ENCODE results near the gene ANXA4. TPM values are rescaled to one million over a fixed set of nuclear protein-coding genes. Genes with fewer than 3 reads are reported as not detected.

The ANXA4 gene
- total RNA-seq, 1 experiment from 2014 or later, result 51.1 TPM

DNA sequence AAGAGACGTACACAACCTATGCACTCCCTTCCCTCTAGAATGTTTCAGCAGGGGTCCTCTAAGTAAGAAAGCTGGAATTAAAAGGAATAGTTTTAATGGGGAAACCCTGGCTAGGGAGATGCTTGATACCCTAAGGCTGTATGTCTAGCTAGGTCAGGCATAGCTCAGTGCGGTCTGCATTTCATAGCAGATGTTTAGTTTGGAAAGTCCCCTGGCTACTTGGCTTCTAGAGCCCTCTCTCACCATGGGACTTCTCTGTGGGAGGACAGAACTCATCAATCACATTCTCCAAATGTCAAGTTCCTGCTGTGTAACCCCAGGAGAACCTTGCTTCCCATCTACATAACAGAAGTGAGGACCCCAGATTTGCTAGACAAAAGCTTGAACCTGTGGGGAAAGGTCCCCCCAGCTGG is 24.1 kb upstream of the ANXA4 start:
- DNase-seq (no peak), ATAC-seq (no peak)
- H3K79me2 ChIP-seq (ENCODE audit: low read length), result no peaks in the 10 kb centered on the region
- intact Hi-C loops (cut with micrococcal nuclease), result no loop called here
- no peak overlapping the region for H2AFZ ChIP-seq (ENCODE audit: low read length)
- no peak overlapping the region for H3K4me2 ChIP-seq (ENCODE audit: low read length)
- no peak overlapping the region for H3K9ac ChIP-seq (ENCODE audit: low read length)
- no peaks in the 10 kb centered on the region for H3K9me3 ChIP-seq (ENCODE audit: low read length)
- TF ChIP-seq EZH2phosphoT487 (IDR thresholded peaks at IDR 0.05; ENCODE audit: borderline replicate concordance, low read length), result no peak
- TF ChIP-seq, protein P1, sequence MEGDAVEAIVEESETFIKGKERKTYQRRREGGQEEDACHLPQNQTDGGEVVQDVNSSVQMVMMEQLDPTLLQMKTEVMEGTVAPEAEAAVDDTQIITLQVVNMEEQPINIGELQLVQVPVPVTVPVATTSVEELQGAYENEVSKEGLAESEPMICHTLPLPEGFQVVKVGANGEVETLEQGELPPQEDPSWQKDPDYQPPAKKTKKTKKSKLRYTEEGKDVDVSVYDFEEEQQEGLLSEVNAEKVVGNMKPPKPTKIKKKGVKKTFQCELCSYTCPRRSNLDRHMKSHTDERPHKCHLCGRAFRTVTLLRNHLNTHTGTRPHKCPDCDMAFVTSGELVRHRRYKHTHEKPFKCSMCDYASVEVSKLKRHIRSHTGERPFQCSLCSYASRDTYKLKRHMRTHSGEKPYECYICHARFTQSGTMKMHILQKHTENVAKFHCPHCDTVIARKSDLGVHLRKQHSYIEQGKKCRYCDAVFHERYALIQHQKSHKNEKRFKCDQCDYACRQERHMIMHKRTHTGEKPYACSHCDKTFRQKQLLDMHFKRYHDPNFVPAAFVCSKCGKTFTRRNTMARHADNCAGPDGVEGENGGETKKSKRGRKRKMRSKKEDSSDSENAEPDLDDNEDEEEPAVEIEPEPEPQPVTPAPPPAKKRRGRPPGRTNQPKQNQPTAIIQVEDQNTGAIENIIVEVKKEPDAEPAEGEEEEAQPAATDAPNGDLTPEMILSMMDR (conservative IDR thresholded peaks at IDR 0.05; ENCODE audit: low read depth, low read length), result no peak
- no peak for TF ChIP-seq EZH2 (IDR thresholded peaks at IDR 0.05; ENCODE audit: low read length, unreplicated experiment)
- no TSS peak for BruUV-seq (replicated peaks)
- ChIA-PET CTCF (no interaction called here), POLR2A (ENCODE audit: unreplicated experiment) (no interaction called here)
- H3K4me3 ChIP-seq (ENCODE audit: low read length), result no peak overlapping the region
- H4K20me1 ChIP-seq (ENCODE audit: low read length), result no peaks in the 10 kb centered on the region
- no peaks in the 10 kb centered on the region for H3K36me3 ChIP-seq (ENCODE audit: low read depth, low read length)
- no peaks in the 10 kb centered on the region for H3K27me3 ChIP-seq (ENCODE audit: low read length)
- H3K4me1 ChIP-seq (ENCODE audit: insufficient read depth, low read length), result peaks cover 16% of the 10 kb centered on the region
- H3K9me2 ChIP-seq (replicated peaks; ENCODE audit: low read length), result no peaks in the 10 kb centered on the region
- no peaks in the 10 kb centered on the region for H3F3A ChIP-seq (ENCODE audit: low read length, unreplicated experiment)
- H3K27ac ChIP-seq (ENCODE audit: low read length), result no peak overlapping the region

DNA sequence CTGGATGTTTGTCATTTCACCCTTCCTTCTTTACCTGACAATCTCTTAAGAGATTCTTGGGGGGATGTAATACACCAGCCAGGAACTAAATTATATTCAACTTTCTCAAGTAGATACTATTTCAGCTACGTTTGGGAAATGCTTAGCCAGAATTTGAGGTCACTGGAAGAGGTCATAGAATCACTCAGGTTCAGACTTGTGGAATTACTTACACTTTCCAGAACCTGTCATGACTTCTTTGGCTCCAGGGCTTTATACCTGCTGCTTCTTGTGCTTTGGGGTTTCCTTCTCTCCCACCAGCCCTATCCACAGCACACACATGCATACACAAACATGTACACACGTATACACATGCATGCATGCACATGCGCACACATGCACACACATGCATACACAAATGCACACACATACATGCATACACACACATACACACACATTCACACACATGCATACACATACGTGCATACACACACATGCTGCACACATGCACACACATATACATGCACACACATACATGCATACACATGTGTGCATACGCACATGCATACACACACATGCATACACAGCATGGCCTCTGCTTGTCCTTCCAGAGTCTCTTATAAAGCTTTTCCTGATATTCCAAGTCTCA is 23.5 kb upstream of the ANXA4 start:
- H3K9me2 ChIP-seq (replicated peaks; ENCODE audit: low read length), result no peaks in the 10 kb centered on the region
- no peak overlapping the region for H2AFZ ChIP-seq (ENCODE audit: low read length)
- no peaks in the 10 kb centered on the region for H3F3A ChIP-seq (ENCODE audit: low read length, unreplicated experiment)
- peaks cover 16% of the 10 kb centered on the region for H3K4me1 ChIP-seq (ENCODE audit: insufficient read depth, low read length)
- H3K36me3 ChIP-seq (ENCODE audit: low read depth, low read length), result no peaks in the 10 kb centered on the region
- no peak overlapping the region for H3K9ac ChIP-seq (ENCODE audit: low read length)
- CTCF ChIA-PET, result no interaction called here
- POLR2A ChIA-PET (ENCODE audit: unreplicated experiment), result no interaction called here
- no peaks in the 10 kb centered on the region for H3K9me3 ChIP-seq (ENCODE audit: low read length)
- H3K4me2 ChIP-seq (ENCODE audit: low read length), result no peak overlapping the region
- no peaks in the 10 kb centered on the region for H3K79me2 ChIP-seq (ENCODE audit: low read length)
- no peaks in the 10 kb centered on the region for H4K20me1 ChIP-seq (ENCODE audit: low read length)
- ATAC-seq (no peak), DNase-seq (no peak)
- H3K4me3 ChIP-seq (ENCODE audit: low read length), result no peak overlapping the region
- no TSS peak for BruUV-seq (replicated peaks)
- TF ChIP-seq, protein P1 (conservative IDR thresholded peaks at IDR 0.05; ENCODE audit: low read depth, low read length), result no peak
- TF ChIP-seq EZH2 (IDR thresholded peaks at IDR 0.05; ENCODE audit: low read length, unreplicated experiment), result no peak
- H3K27ac ChIP-seq (ENCODE audit: low read length), result no peak overlapping the region
- no peaks in the 10 kb centered on the region for H3K27me3 ChIP-seq (ENCODE audit: low read length)
- intact Hi-C loops (cut with micrococcal nuclease), result no loop called here

DNA sequence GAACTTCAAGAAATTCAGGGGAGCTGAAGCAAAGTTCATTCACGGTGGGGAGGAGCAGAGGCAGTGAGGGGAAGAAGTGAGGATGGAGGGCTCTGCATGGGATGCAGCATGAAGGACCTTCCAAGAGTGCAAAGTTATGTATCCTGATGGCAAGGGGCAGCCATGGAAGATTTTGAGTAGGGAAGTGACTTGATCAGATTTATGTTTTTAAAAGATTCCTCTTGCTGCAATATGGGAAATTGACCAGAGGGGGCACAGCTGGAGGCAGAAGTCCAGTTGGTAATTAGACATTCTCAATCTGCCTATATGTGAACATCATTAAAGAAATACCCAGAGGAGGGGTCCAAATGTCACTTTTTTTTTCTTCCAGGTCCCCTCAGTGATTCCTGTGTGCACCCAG is 21.5 kb upstream of the ANXA4 start:
- no TSS peak for BruUV-seq (replicated peaks)
- Histone ChIP-seq H3K4me1 (ENCODE audit: insufficient read depth, low read length) (peaks cover 13% of the 10 kb centered on the region), H2AFZ (ENCODE audit: low read length) (no peak overlapping the region), H3K9me3 (ENCODE audit: low read length) (no peaks in the 10 kb centered on the region), H4K20me1 (ENCODE audit: low read length) (no peaks in the 10 kb centered on the region), H3K9me2 (replicated peaks; ENCODE audit: low read length) (no peaks in the 10 kb centered on the region), H3K9ac (ENCODE audit: low read length) (no peak overlapping the region), H3F3A (ENCODE audit: low read length, unreplicated experiment) (no peaks in the 10 kb centered on the region), H3K4me2 (ENCODE audit: low read length) (no peak overlapping the region), H3K4me3 (ENCODE audit: low read length) (no peak overlapping the region), H3K36me3 (ENCODE audit: low read depth, low read length) (no peaks in the 10 kb centered on the region), H3K79me2 (ENCODE audit: low read length) (no peaks in the 10 kb centered on the region), H3K27me3 (ENCODE audit: low read length) (no peaks in the 10 kb centered on the region), H3K27ac (ENCODE audit: low read length) (no peak overlapping the region)
- ATAC-seq (no peak), DNase-seq (peak; percentile 38)
- ChIA-PET CTCF (no interaction called here), POLR2A (ENCODE audit: unreplicated experiment) (no interaction called here)
- TF ChIP-seq EZH2 (IDR thresholded peaks at IDR 0.05; ENCODE audit: low read length, unreplicated experiment), result no peak
- TF ChIP-seq, protein P1 (conservative IDR thresholded peaks at IDR 0.05; ENCODE audit: low read depth, low read length), result peak; percentile 57; the same call in 1 of the 2 replicates
- intact Hi-C loops (cut with micrococcal nuclease), result loop anchor here (5.0 kb wide), 1 partner anchor 192 kb away; no protein-coding TSS in a partner anchor

All from PC-3 (cell line).